Calu3 (cell line): Measurements from ENCODE around the gene PSG3. TPM values are rescaled to one million over a fixed set of nuclear protein-coding genes. Genes with fewer than 3 reads are reported as not detected.
A peak's percentile ranks its signal among the peaks of the same experiment; 100 is the strongest.
"Not testable (repeated sequence)": the region's sequence is repeated elsewhere in the genome, so short reads cannot be mapped to it uniquely, and the experiment has no call there.

Source experiments
- BruUV-seq: library from RNA; stranded (reverse); fragments of 400-500 nt; replicated peaks from 2 replicates; lab custom pipeline; 2021; lab: Mats Ljungman, UMichigan
- CTCF ChIA-PET: fragments of 300-600 bp; sonication (Branson Sonifier 250); formaldehyde crosslinking; loops from one replicate; lab custom pipeline; 2022; ENCODE audit warnings: antibody characterized with exemption; lab: Charles Lee
- DNase-seq: peaks from one replicate; pipeline ENCODE4 v3.0.0; 2022
- H3K27ac Mint-ChIP-seq: one replicate; pipeline ENCODE4 v1.8.0; 2022; ENCODE audit warnings: mixed read lengths; ENCODE audit not compliant: unreplicated experiment
- H3K27me3 Mint-ChIP-seq: one replicate; pipeline ENCODE4 v1.8.0; 2022; ENCODE audit warnings: mixed read lengths; ENCODE audit not compliant: unreplicated experiment
- H3K36me3 Mint-ChIP-seq: one replicate; pipeline ENCODE4 v1.8.0; 2022; ENCODE audit warnings: mild to moderate bottlenecking, moderate library complexity, mixed read lengths; ENCODE audit not compliant: insufficient read depth, unreplicated experiment
- H3K4me1 Mint-ChIP-seq: one replicate; pipeline ENCODE4 v1.8.0; 2022; ENCODE audit warnings: mild to moderate bottlenecking, low read depth, mixed read lengths; ENCODE audit not compliant: unreplicated experiment
- H3K4me3 Mint-ChIP-seq: one replicate; pipeline ENCODE4 v1.8.0; 2022; ENCODE audit warnings: mild to moderate bottlenecking, low read depth, moderate library complexity, mixed read lengths; ENCODE audit not compliant: unreplicated experiment
- H3K9me3 Mint-ChIP-seq: one replicate; pipeline ENCODE4 v1.8.0; 2022; ENCODE audit warnings: low read depth, mixed read lengths; ENCODE audit not compliant: unreplicated experiment
- intact Hi-C: fragments of 100-400 bp; cut with micrococcal nuclease; formaldehyde crosslinking; loops from one replicate; pipeline ENCODE4 v1.10.0; 2022; ENCODE audit not compliant: unreplicated experiment
- total RNA-seq: library from RNA; stranded (reverse); gene quantifications from 2 replicates; pipeline ENCODE4 v1.2.3, GENCODE V29; 2022
- TF ChIP-seq, protein P1 (sequence below): fragments of 200-600 bp; IDR thresholded peaks from one replicate; pipeline ENCODE4 v1.8.0; 2022; ENCODE audit warnings: antibody characterized with exemption; ENCODE audit not compliant: unreplicated experiment

Gene PSG3
- total RNA-seq, 1 experiment from 2014 or later: not detected

DNA sequence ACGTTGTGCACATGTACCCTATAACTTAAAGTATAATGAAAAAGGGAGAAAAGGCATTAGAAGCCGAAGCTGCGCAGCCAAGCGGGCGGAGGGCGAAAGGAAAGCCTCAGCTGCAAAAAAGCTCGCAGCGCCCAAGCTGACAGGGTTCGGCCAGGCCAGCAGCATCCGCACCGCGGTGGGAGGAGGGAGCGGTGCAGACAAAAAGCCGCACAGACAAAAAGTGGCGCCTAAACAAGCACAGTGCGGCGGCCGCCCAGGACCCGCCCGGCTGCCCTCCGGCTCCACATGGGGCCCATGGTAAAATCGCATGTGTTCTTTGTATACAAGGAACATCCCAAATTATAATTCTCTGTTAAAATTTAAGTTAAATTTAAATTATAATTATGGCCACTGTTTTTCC, 42.4 kb downstream of the PSG3 start:
- no peak overlapping the region for H3K4me3 Mint-ChIP-seq
- H3K36me3 Mint-ChIP-seq: peaks cover 7% of the 10 kb centered on the region
- CTCF ChIA-PET: no interaction called here
- peaks cover 19% of the 10 kb centered on the region for H3K4me1 Mint-ChIP-seq
- no peaks in the 10 kb centered on the region for H3K9me3 Mint-ChIP-seq
- intact Hi-C loops: no loop called here
- H3K27ac Mint-ChIP-seq: no peak overlapping the region
- no peak for DNase-seq
- BruUV-seq: no TSS peak
- peaks cover 36% of the 10 kb centered on the region for H3K27me3 Mint-ChIP-seq
- TF ChIP-seq, protein P1, sequence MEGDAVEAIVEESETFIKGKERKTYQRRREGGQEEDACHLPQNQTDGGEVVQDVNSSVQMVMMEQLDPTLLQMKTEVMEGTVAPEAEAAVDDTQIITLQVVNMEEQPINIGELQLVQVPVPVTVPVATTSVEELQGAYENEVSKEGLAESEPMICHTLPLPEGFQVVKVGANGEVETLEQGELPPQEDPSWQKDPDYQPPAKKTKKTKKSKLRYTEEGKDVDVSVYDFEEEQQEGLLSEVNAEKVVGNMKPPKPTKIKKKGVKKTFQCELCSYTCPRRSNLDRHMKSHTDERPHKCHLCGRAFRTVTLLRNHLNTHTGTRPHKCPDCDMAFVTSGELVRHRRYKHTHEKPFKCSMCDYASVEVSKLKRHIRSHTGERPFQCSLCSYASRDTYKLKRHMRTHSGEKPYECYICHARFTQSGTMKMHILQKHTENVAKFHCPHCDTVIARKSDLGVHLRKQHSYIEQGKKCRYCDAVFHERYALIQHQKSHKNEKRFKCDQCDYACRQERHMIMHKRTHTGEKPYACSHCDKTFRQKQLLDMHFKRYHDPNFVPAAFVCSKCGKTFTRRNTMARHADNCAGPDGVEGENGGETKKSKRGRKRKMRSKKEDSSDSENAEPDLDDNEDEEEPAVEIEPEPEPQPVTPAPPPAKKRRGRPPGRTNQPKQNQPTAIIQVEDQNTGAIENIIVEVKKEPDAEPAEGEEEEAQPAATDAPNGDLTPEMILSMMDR: no peak

GRCh38 chr19:42695811-42696503, 44.3 kb downstream of the PSG3 start:
- Mint-ChIP-seq H3K27me3 (peaks cover 55% of the 10 kb centered on the region), H3K9me3 (no peaks in the 10 kb centered on the region), H3K27ac (no peak overlapping the region), H3K36me3 (peaks cover 7% of the 10 kb centered on the region), H3K4me3 (no peak overlapping the region), H3K4me1 (peaks cover 19% of the 10 kb centered on the region)
- intact Hi-C loops: loop anchor here (2.0 kb wide), 1 partner anchor 47 kb away; no protein-coding TSS in a partner anchor
- CTCF ChIA-PET: interaction anchor here (0.6 to 0.7 kb wide), 2 partner anchors 99 to 731 kb away, joined by 3 read pairs; no protein-coding TSS in a partner anchor
- TF ChIP-seq, protein P1: no peak
- DNase-seq: no peak
- BruUV-seq: no TSS peak

GRCh38 chr19:42693760-42694350, 46.4 kb downstream of the PSG3 start:
- no peak overlapping the region for H3K27ac Mint-ChIP-seq
- CTCF ChIA-PET: interaction anchor here (0.6 to 2.4 kb wide), 14 partner anchors 9 to 611 kb away, joined by 3 to 30 read pairs (median 4); no protein-coding TSS in a partner anchor
- TF ChIP-seq, protein P1: peak; percentile 88
- no peaks in the 10 kb centered on the region for H3K9me3 Mint-ChIP-seq
- H3K27me3 Mint-ChIP-seq: peaks cover 76% of the 10 kb centered on the region
- intact Hi-C loops: loop anchor here (2.0 to 5.0 kb wide), 3 partner anchors 43 to 83 kb away; no protein-coding TSS in a partner anchor
- peak; percentile 85 for DNase-seq
- no TSS peak for BruUV-seq
- no peak overlapping the region for H3K4me3 Mint-ChIP-seq
- H3K36me3 Mint-ChIP-seq: no peaks in the 10 kb centered on the region
- H3K4me1 Mint-ChIP-seq: peaks cover 3% of the 10 kb centered on the region

DNA sequence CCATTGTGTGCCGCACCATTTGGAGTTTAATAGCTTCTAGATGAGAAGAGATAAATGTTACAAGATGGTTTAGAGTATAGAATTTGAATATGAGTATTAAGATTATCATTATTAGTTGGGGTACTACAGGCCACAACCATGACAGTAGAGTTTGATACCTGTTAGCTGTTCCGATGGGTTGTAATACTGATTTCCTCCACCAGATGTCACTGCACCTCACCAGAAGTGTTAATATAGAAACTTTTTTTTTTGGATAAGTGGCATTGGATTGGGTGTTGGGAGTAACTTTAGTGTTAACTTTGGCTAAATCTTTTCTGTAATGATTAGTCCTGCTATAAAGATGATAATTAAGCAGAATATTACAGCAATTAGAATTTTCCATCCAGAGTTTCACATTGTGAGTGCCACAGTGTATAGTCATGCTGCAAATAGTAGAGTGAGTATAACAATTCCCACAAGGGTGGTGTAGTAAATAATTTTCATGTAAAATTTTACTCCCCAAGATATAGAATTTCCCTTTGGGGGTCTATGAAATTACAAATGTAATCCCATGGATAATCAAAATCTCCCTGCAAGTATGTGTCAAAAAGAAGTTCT, 56.3 kb downstream of the PSG3 start:
- no TSS peak for BruUV-seq
- DNase-seq: peak; percentile 54
- H3K27me3 Mint-ChIP-seq: peaks cover 88% of the 10 kb centered on the region
- intact Hi-C loops: no loop called here
- TF ChIP-seq, protein P1: peak; percentile 88
- no peak overlapping the region for H3K27ac Mint-ChIP-seq
- CTCF ChIA-PET: interaction anchor here (1.3 to 2.1 kb wide), 2 partner anchors 10 to 93 kb away, joined by 4 to 7 read pairs; no protein-coding TSS in a partner anchor
- no peak overlapping the region for H3K4me3 Mint-ChIP-seq
- no peaks in the 10 kb centered on the region for H3K4me1 Mint-ChIP-seq
- no peaks in the 10 kb centered on the region for H3K36me3 Mint-ChIP-seq
- no peaks in the 10 kb centered on the region for H3K9me3 Mint-ChIP-seq

- H3K9me3 Mint-ChIP-seq, BruUV-seq, H3K4me1 Mint-ChIP-seq, DNase-seq, H3K4me3 Mint-ChIP-seq, intact Hi-C loops, CTCF ChIA-PET, H3K36me3 Mint-ChIP-seq, H3K27ac Mint-ChIP-seq: not testable (repeated sequence)
- peaks cover 49% of the 10 kb centered on the region for H3K27me3 Mint-ChIP-seq
Observed at GRCh38 chr19:42676326-42676725, 64.0 kb downstream of the PSG3 start.

DNA sequence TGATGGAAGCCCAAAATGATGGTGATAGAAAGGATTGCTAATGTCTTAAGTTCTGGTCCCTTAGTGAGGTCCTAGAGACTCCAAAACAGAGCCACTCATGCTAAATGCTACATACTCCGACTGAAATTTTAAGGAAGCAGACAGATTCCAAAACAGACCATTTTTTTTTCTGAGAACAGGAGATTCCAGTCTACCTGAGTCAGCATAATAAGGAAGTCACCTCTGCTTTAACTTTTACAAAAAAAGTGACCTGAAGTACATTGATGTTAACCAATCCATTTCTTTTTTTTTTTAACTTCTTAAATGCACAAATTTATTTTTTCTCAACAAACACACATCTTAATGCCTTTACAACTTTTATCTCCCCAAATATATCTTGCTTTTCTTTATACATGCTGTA, 65.7 kb downstream of the PSG3 start:
- H3K4me3 Mint-ChIP-seq, H3K4me1 Mint-ChIP-seq, BruUV-seq, H3K27ac Mint-ChIP-seq, CTCF ChIA-PET, H3K9me3 Mint-ChIP-seq, intact Hi-C loops, H3K36me3 Mint-ChIP-seq, DNase-seq: not testable (repeated sequence)
- peaks cover 38% of the 10 kb centered on the region for H3K27me3 Mint-ChIP-seq
